K562 (cell line): ENCODE results near the gene COL20A1. TPM values are rescaled to one million over a fixed set of nuclear protein-coding genes. Genes with fewer than 3 reads are reported as not detected.

ENCODE experiments used
- BCOR ChIP-seq: fragments of 450-650 bp; IDR thresholded peaks from 2 replicates; pipeline ENCODE4 v1.6.1; 2016
- CSDE1 ChIP-seq, 2 experiments: fragments of 450-650 bp; IDR thresholded peaks; 2 replicates each; pipeline ENCODE4 v1.6.1; 2016; ENCODE audit warnings: mild to moderate bottlenecking in 1 of 2
- ERF ChIP-seq: fragments of 450-650 bp; formaldehyde crosslinking; IDR thresholded peaks from 2 replicates; pipeline ENCODE4 v1.4.0; 2020; ENCODE audit warnings: mild to moderate bottlenecking, mixed read lengths
- ETV5 ChIP-seq: sonication (generic); formaldehyde crosslinking; IDR thresholded peaks from 2 replicates; pipeline ENCODE4 v1.4.0; 2020; ENCODE audit warnings: low read depth, mild to moderate bottlenecking, missing genetic modification reagents
- FOXK1 ChIP-seq: sonication (generic); formaldehyde crosslinking; IDR thresholded peaks from 2 replicates; pipeline ENCODE4 v1.8.0; 2022; ENCODE audit warnings: missing genetic modification reagents, mild to moderate bottlenecking, borderline replicate concordance
- MAZ ChIP-seq, 2 experiments: fragments of 450-650 bp in 1 of 2; sonication (generic) in 1 of 2; formaldehyde crosslinking; IDR thresholded peaks in 1 of 2; conservative IDR thresholded peaks in 1 of 2; 2 replicates each; pipeline versions ENCODE4 v1.4.0 to v1.5.0; 2020; ENCODE audit warnings: mild to moderate bottlenecking in 1 of 2, missing genetic modification reagents in 1 of 2
- MIER1 ChIP-seq: fragments of 450-650 bp; IDR thresholded peaks from 2 replicates; pipeline ENCODE4 v1.6.1; 2016; ENCODE audit warnings: antibody characterized with exemption, mild to moderate bottlenecking, low read depth
- MYBL2 ChIP-seq, 2 experiments: fragments of 450-650 bp in 1 of 2; sonication (generic) in 1 of 2; formaldehyde crosslinking in 1 of 2; IDR thresholded peaks; 2 replicates each; pipeline versions ENCODE4 v1.6.1 to v1.8.1; 2017 to 2022; ENCODE audit warnings: borderline replicate concordance in 1 of 2, inconsistent platforms in 1 of 2, low read depth in 1 of 2, mild to moderate bottlenecking in 1 of 2, missing genetic modification reagents in 1 of 2, moderate library complexity in 1 of 2
- NFE2 ChIP-seq: IDR thresholded peaks from 2 replicates; pipeline ENCODE4 v1.6.1; 2014; ENCODE audit warnings: antibody characterized with exemption, low read depth
- PTRF ChIP-seq: fragments of 450-650 bp; IDR thresholded peaks from 2 replicates; pipeline ENCODE4 v1.6.1; 2016; ENCODE audit warnings: mild to moderate bottlenecking, missing genetic modification characterization, missing compliant biosample characterization
- RBFOX2 ChIP-seq: fragments of 200-400 bp; formaldehyde crosslinking; IDR thresholded peaks from 2 replicates; pipeline ENCODE4 v1.6.1; 2017; ENCODE audit warnings: low read depth, mild to moderate bottlenecking, low read length, moderate library complexity
- STAT5B ChIP-seq: fragments of 250-450 bp; sonication (Bioruptor Pico); IDR thresholded peaks from 2 replicates; pipeline ENCODE4 v1.8.0; 2021; ENCODE audit warnings: mild to moderate bottlenecking, inconsistent platforms
- XRCC3 ChIP-seq: fragments of 450-650 bp; IDR thresholded peaks from 2 replicates; pipeline ENCODE4 v1.6.1; 2017; ENCODE audit warnings: mild to moderate bottlenecking, moderate library complexity
- ZC3H4 ChIP-seq: sonication (generic); formaldehyde crosslinking; IDR thresholded peaks from 2 replicates; pipeline ENCODE4 v1.9.0; 2021; ENCODE audit warnings: missing genetic modification reagents, borderline replicate concordance
- ZNF644 ChIP-seq: fragments of 200-800 bp; sonication (Bioruptor generic); IDR thresholded peaks from 2 replicates; pipeline ENCODE4 v1.6.1; 2016; ENCODE audit warnings: low read depth, missing genetic modification characterization, missing compliant biosample characterization
- ZNF778 ChIP-seq: fragments of 450-650 bp; formaldehyde crosslinking; IDR thresholded peaks from 2 replicates; pipeline ENCODE4 v1.4.0; 2020; ENCODE audit warnings: mild to moderate bottlenecking, moderate library complexity
- polyA plus RNA-seq, 8 experiments: library from polyadenylated mRNA; depleted of rRNA in 4 of 8; stranded (reverse) in 5 of 8; unstranded in 3 of 8; fragments of >200 nt; fragmentation: Nextera tagmentation in 2 of 8; fragmentation: Illumina TruSeq in 1 of 8; extraction: Ambion mirVana in 2 of 8; extraction: Trizol in 1 of 8; gene quantifications; 2 replicates each; pipeline versions ENCODE4 v1.2.1 to v1.2.3, GENCODE V29; 2011 to 2014; ENCODE audit warnings: inconsistent platforms in 1 of 8, missing spikeins in 1 of 8
- total RNA-seq, 7 experiments: library from RNA; depleted of rRNA in 6 of 7; stranded (reverse); fragments of >200 nt in 6 of 7; fragmentation: Illumina TruSeq in 2 of 7; extraction: Trizol in 2 of 7; gene quantifications; 2 replicates each; pipeline versions ENCODE4 v1.2.1 to v1.2.3, GENCODE V29; 2011 to 2021; ENCODE audit warnings: low replicate concordance in 1 of 7
- TF ChIP-seq, protein P1 (sequence below), 2 experiments: fragments of 450-650 bp in 1 of 2; IDR thresholded peaks; 2 replicates each; pipeline ENCODE4 v1.6.1; 2011 to 2017; ENCODE audit warnings: low read depth in 2 of 2, antibody characterized with exemption in 1 of 2, borderline replicate concordance in 1 of 2, low read length in 1 of 2, mild to moderate bottlenecking in 1 of 2, mixed read lengths in 1 of 2; ENCODE audit not compliant: control insufficient read depth in 1 of 2
- TF ChIP-seq, protein P2 (sequence below): fragments of 250-450 bp; sonication (Bioruptor Pico); IDR thresholded peaks from 2 replicates; pipeline ENCODE4 v1.8.0; 2022; ENCODE audit warnings: inconsistent platforms, mild to moderate bottlenecking, moderate library complexity, borderline replicate concordance
- TF ChIP-seq, protein P3 (sequence below): fragments of 250-450 bp; sonication (Bioruptor Pico); IDR thresholded peaks from 2 replicates; pipeline ENCODE4 v1.6.1; 2021; ENCODE audit warnings: mild to moderate bottlenecking
- TF ChIP-seq, protein P4 (sequence below), 2 experiments: fragments of 450-650 bp; conservative IDR thresholded peaks; 2 replicates each; pipeline ENCODE4 v1.6.1; 2017; ENCODE audit warnings: mild to moderate bottlenecking in 2 of 2, moderate library complexity in 2 of 2
- TF ChIP-seq, protein P5 (sequence below): fragments of 250-450 bp; sonication (Bioruptor Pico); IDR thresholded peaks from 2 replicates; pipeline ENCODE4 v1.8.0; 2021; ENCODE audit warnings: mild to moderate bottlenecking, moderate library complexity

Gene COL20A1
- total and polyA plus RNA-seq, 9 of the 15 experiments (the other 6 are each of a cell fraction or from before 2014, with no cell fraction given) = not detected

DNA sequence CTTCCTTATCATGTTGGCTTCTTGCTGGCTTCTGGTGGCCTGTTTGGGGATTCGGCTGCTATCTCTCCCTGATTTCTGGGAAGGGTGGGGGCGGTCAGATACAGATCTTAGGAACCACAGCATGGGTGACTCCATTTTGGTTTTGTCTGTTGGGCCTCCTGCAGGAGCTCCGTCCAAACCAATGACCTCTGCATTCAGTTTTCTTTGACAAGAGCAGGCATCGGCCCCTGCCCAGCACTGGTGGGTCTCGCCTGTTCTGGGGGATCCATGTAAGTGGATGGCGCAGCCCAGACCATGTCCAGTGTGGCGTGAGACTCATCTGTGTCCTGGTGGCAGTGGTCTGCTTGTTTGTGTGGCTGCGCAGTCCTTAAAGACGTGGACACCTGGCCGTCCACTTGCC lies 29.0 kb upstream of the COL20A1 start (continued):
- TF ChIP-seq, protein P1, sequence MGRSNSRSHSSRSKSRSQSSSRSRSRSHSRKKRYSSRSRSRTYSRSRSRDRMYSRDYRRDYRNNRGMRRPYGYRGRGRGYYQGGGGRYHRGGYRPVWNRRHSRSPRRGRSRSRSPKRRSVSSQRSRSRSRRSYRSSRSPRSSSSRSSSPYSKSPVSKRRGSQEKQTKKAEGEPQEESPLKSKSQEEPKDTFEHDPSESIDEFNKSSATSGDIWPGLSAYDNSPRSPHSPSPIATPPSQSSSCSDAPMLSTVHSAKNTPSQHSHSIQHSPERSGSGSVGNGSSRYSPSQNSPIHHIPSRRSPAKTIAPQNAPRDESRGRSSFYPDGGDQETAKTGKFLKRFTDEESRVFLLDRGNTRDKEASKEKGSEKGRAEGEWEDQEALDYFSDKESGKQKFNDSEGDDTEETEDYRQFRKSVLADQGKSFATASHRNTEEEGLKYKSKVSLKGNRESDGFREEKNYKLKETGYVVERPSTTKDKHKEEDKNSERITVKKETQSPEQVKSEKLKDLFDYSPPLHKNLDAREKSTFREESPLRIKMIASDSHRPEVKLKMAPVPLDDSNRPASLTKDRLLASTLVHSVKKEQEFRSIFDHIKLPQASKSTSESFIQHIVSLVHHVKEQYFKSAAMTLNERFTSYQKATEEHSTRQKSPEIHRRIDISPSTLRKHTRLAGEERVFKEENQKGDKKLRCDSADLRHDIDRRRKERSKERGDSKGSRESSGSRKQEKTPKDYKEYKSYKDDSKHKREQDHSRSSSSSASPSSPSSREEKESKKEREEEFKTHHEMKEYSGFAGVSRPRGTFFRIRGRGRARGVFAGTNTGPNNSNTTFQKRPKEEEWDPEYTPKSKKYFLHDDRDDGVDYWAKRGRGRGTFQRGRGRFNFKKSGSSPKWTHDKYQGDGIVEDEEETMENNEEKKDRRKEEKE (IDR thresholded peaks at IDR 0.05; ENCODE audit: borderline replicate concordance in 1 of 2, control insufficient read depth in 1 of 2, low read depth in 2 of 2, low read length in 1 of 2) = no peak
- TF ChIP-seq ERF (peak; percentile 84; the same call in 1 of the 2 replicates), FOXK1 (CRISPR knock-in tag) (no peak), BCOR (no peak), RBFOX2 (no peak), ZC3H4 (CRISPR knock-in tag) (no peak), ETV5 (CRISPR knock-in tag) (no peak), CSDE1 (IDR thresholded peaks at IDR 0.05) (no peak), MIER1 (no peak), ZNF778 (no peak), STAT5B (CRISPR knock-in tag) (no peak), MAZ (CRISPR knock-in tag; conservative IDR thresholded peaks at IDR 0.05 in 1 of 2, IDR thresholded peaks at IDR 0.05 in 1 of 2) (peak in 1 of 2 experiments; percentile 58; a peak in 2 of 4 replicates), XRCC3 (no peak), PTRF (tag) (peak; percentile 75; the same call in 1 of the 2 replicates), MYBL2 (IDR thresholded peaks at IDR 0.05; ENCODE audit: low read depth) (no peak), MYBL2 (CRISPR knock-in tag; IDR thresholded peaks at IDR 0.05; ENCODE audit: borderline replicate concordance) (no peak), ZNF644 (tag) (peak; percentile 90), NFE2 (no peak)
- TF ChIP-seq, protein P2, sequence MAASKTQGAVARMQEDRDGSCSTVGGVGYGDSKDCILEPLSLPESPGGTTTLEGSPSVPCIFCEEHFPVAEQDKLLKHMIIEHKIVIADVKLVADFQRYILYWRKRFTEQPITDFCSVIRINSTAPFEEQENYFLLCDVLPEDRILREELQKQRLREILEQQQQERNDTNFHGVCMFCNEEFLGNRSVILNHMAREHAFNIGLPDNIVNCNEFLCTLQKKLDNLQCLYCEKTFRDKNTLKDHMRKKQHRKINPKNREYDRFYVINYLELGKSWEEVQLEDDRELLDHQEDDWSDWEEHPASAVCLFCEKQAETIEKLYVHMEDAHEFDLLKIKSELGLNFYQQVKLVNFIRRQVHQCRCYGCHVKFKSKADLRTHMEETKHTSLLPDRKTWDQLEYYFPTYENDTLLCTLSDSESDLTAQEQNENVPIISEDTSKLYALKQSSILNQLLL = no peak
- TF ChIP-seq, protein P3, sequence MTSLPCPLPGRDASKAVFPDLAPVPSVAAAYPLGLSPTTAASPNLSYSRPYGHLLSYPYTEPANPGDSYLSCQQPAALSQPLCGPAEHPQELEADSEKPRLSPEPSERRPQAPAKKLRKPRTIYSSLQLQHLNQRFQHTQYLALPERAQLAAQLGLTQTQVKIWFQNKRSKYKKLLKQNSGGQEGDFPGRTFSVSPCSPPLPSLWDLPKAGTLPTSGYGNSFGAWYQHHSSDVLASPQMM (CRISPR knock-in tag) = no peak
- TF ChIP-seq, protein P4, sequence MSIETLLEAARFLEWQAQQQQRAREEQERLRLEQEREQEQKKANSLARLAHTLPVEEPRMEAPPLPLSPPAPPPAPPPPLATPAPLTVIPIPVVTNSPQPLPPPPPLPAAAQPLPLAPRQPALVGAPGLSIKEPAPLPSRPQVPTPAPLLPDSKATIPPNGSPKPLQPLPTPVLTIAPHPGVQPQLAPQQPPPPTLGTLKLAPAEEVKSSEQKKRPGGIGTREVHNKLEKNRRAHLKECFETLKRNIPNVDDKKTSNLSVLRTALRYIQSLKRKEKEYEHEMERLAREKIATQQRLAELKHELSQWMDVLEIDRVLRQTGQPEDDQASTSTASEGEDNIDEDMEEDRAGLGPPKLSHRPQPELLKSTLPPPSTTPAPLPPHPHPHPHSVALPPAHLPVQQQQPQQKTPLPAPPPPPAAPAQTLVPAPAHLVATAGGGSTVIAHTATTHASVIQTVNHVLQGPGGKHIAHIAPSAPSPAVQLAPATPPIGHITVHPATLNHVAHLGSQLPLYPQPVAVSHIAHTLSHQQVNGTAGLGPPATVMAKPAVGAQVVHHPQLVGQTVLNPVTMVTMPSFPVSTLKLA (conservative IDR thresholded peaks at IDR 0.05) = no peak
- TF ChIP-seq, protein P5, sequence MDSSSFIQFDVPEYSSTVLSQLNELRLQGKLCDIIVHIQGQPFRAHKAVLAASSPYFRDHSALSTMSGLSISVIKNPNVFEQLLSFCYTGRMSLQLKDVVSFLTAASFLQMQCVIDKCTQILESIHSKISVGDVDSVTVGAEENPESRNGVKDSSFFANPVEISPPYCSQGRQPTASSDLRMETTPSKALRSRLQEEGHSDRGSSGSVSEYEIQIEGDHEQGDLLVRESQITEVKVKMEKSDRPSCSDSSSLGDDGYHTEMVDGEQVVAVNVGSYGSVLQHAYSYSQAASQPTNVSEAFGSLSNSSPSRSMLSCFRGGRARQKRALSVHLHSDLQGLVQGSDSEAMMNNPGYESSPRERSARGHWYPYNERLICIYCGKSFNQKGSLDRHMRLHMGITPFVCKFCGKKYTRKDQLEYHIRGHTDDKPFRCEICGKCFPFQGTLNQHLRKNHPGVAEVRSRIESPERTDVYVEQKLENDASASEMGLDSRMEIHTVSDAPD = no peak
